Suprapubic skin (tissue), 4 donors: ENCODE measurements around the gene VARS1.

Source experiments
- POLR2A ChIP-seq, 2 donors: fragments of 450-650 bp; IDR thresholded peaks; one replicate each; pipeline ENCODE4 v1.6.1; 2017; ENCODE audit warnings: antibody characterized with exemption in 2 of 2, mild to moderate bottlenecking in 2 of 2, moderate library complexity in 2 of 2
- POLR2AphosphoS5 ChIP-seq, 3 donors: sonication (generic); formaldehyde crosslinking; IDR thresholded peaks; one replicate each; pipeline ENCODE4 v1.6.1; 2017; ENCODE audit warnings: antibody characterized with exemption in 3 of 3
- TF ChIP-seq, protein P1 (sequence below), 2 donors: fragments of 200-600 bp in 1 of 2; fragments of 450-650 bp in 1 of 2; sonication (generic) in 1 of 2; IDR thresholded peaks; one replicate each; pipeline ENCODE4 v1.5.1; 2016 to 2019; ENCODE audit warnings: antibody characterized with exemption in 2 of 2, mild to moderate bottlenecking in 1 of 2, moderate library complexity in 1 of 2

DNA sequence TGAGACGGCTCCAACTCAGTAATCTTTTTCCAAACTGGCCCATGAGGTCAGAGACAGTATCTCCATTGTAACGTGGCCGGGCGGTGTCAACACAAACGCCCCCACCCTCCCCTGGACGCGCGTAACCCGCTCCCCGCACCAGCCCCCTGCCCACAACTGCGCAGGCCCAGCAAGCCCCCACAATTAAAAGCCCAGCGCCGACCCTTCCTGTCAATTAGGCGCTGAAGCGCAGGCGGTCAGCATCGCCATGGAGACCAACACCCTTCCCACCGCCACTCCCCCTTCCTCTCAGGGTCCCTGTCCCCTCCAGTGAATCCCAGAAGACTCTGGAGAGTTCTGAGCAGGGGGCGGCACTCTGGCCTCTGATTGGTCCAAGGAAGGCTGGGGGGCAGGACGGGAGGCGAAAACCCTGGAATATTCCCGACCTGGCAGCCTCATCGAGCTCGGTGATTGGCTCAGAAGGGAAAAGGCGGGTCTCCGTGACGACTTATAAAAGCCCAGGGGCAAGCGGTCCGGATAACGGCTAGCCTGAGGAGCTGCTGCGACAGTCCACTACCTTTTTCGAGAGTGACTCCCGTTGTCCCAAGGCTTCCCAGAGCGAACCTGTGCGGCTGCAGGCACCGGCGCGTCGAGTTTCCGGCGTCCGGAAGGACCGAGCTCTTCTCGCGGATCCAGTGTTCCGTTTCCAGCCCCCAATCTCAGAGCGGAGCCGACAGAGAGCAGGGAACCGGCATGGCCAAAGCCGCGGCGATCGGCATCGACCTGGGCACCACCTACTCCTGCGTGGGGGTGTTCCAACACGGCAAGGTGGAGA lies 19.7 kb upstream of the VARS1 start, which contains the start of the genes HSPA1A and HSPA1L:
- TF ChIP-seq POLR2A (IDR thresholded peaks at IDR 0.05) (peak; percentile 96 to 99), POLR2AphosphoS5 (IDR thresholded peaks at IDR 0.05) (peak; percentile 90 to 96 (median 96))
- TF ChIP-seq, protein P1, sequence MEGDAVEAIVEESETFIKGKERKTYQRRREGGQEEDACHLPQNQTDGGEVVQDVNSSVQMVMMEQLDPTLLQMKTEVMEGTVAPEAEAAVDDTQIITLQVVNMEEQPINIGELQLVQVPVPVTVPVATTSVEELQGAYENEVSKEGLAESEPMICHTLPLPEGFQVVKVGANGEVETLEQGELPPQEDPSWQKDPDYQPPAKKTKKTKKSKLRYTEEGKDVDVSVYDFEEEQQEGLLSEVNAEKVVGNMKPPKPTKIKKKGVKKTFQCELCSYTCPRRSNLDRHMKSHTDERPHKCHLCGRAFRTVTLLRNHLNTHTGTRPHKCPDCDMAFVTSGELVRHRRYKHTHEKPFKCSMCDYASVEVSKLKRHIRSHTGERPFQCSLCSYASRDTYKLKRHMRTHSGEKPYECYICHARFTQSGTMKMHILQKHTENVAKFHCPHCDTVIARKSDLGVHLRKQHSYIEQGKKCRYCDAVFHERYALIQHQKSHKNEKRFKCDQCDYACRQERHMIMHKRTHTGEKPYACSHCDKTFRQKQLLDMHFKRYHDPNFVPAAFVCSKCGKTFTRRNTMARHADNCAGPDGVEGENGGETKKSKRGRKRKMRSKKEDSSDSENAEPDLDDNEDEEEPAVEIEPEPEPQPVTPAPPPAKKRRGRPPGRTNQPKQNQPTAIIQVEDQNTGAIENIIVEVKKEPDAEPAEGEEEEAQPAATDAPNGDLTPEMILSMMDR (IDR thresholded peaks at IDR 0.05): no peak
